T1000 (cell line): ENCODE data around the gene EFNA3.

ENCODE experiments used
- DNase-seq: peaks from one replicate; lab custom pipeline; 2025; ENCODE audit warnings: mixed read lengths; lab: John Stamatoyannopoulos, UW

Gene EFNA3

DNA sequence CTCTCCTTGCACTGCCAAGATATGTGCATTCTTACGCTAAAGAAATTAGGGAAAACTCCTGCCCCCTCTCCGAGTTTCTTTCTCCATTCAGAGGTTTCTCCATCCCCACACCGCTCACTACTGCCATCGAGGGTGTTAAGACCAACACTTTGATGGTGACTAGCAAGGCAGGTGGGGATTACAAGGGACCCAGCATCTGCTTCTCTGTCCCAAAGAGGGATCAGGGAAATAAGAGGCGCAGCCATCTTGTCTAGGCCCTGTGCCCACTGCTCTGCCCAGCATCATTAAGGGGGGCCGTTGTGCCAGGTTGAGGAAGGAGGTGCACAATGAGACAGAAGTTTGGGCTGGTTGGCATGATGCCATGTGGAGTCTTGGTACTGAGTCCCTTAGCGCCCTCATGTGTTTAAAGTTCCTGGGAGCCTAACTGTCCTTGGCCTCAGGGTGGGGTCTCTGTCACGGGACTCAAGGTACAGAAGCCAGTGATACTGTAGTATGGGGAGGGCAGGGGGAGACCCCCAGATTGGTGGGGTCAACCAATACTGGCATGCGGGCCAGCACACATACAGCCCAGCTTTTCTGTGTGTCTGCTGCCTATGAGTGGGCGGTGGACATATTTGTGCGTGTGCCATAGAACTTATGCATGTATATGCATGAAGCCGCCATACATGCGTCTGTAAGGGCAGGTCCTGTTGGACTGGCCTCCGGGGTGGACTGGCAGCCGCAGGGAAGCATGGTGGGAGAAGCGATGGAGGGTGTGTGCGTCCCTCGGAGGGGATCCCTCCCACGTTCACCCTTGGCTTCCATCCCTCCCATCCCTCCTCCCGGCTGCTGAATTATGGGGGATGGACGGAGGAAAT is 5.5 kb downstream of the EFNA3 start:
- DNase-seq = no peak

DNA sequence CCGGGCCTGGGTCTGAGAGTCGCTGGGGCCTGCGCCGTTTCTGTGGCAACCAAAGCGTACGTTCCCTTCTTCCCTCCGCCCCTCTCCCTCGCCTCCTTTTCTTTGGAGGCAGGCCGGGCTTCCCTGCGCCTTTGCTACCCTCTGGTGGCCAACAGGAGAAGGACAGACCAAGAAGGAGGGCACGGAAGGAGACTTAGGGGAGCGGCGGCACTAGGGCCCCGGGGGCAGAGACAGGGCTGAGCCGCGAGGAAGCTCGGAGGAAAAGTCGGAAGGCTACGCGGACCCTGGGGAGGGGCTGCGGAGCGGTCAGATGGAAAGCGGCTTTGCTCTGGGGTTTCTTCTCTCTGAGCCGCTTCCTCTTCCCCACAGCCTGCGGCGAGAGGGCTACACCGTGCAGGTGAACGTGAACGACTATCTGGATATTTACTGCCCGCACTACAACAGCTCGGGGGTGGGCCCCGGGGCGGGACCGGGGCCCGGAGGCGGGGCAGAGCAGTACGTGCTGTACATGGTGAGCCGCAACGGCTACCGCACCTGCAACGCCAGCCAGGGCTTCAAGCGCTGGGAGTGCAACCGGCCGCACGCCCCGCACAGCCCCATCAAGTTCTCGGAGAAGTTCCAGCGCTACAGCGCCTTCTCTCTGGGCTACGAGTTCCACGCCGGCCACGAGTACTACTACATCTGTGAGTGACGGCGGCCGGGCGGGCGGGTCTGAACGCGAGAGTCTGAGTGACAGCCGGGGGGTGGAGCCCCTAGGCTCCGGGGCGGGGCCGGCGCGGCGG is 6.3 kb downstream of the EFNA3 start:
- peak; percentile 88 for DNase-seq

DNA sequence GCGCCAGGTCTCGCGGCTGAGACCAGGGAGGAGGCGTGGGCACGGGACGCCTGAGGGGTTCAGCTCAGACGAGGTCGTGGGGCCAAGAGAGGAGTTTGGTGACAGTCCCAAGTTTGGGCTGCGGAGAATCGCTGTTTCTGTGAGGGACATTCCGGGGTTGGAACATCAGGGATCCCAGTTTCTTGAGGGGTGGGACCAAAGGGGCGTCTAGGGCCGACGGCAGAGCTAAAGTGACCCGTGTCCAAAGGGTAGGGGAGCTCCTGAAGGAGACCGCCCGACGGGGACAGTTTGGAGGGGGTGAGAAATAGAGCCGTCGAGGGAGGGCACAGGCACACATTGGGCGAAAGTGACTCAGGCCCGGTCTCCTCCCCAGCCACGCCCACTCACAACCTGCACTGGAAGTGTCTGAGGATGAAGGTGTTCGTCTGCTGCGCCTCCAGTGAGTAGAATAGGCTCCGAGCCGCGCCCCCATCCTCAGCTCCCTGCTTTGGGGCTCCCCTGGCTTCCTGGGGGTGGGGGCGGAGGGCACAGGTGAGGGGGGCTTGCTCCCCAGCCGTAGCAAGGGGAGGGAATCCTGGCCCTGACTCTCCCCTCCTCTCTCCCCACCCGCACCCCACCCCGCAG is 7.0 kb downstream of the EFNA3 start:
- DNase-seq = peak; percentile 54

DNA sequence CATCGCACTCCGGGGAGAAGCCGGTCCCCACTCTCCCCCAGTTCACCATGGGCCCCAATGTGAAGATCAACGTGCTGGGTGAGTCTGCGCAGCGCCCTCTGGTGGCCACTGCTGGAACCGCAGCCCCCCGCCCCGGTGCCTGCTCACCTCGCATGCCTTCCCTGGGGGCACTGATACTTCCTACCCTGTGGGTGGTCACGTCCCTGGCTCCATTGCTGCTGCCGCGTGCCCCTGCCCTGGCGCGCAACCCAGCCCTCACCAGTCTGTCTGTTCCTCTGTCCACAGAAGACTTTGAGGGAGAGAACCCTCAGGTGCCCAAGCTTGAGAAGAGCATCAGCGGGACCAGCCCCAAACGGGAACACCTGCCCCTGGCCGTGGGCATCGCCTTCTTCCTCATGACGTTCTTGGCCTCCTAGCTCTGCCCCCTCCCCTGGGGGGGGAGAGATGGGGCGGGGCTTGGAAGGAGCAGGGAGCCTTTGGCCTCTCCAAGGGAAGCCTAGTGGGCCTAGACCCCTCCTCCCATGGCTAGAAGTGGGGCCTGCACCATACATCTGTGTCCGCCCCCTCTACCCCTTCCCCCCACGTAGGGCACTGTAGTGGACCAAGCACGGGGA is 7.6 kb downstream of the EFNA3 start:
- DNase-seq = peak; percentile 60

DNA sequence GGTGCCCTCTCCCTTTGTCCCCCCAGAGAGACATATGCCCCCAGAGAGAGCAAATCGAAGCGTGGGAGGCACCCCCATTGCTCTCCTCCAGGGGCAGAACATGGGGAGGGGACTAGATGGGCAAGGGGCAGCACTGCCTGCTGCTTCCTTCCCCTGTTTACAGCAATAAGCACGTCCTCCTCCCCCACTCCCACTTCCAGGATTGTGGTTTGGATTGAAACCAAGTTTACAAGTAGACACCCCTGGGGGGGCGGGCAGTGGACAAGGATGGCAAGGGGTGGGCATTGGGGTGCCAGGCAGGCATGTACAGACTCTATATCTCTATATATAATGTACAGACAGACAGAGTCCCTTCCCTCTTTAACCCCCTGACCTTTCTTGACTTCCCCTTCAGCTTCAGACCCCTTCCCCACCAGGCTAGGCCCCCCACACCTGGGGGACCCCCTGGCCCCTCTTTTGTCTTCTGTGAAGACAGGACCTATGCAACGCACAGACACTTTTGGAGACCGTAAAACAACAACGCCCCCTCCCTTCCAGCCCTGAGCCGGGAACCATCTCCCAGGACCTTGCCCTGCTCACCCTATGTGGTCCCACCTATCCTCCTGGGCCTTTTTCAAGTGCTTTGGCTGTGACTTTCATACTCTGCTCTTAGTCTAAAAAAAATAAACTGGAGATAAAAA is 8.4 kb downstream of the EFNA3 start:
- DNase-seq = no peak

DNA sequence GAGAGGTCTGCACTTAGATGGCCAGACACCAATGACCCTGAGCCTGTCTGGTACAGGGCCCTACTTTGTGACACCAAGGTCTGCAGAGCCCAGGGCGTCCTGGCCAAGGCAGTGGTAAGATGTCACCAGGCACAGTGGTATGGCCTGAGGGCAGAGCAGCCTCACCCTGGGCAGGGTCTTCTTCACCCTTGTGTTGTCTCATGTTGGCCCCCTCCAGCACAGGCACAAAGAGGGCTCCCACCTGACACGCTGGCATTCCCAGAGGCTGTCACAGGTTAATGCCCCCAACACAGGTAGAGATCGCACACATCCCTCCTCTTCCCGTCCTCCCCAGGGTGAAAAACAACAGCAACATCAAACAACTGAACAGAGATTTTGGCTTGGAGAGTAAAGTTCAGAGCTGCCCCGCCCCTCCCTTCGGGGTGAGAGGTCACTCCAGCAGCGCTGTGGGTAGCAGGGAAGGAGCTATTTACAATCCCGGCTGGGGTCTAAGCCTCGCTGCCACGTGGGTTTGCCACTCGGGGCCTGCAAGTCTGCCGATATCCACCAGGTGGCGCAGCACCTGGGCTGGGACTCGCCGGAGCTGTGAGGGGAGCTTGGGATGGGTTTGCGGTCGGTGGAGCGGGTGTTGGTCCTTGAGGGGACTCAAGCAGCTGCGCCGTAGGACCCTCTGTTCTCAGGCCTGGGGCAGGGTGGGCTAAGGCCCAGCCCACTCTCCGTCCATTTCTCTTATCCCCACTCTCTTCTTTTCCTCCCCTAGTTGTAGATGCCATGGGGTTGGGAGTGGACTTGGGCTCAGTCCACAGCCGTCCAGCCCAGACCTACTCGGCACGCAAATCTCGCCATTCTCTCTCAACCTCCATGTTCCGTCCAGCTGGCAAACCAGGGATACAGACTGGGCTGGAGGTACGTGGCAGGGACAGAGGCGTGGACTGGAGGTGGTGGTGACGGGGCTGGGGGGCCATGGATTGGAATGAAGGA is 12.7 kb downstream of the EFNA3 start:
- DNase-seq = peak; percentile 67

- DNase-seq = no peak
Measured at GRCh38 chr1:155092131-155092530, 13.5 kb downstream of the EFNA3 start.

DNA sequence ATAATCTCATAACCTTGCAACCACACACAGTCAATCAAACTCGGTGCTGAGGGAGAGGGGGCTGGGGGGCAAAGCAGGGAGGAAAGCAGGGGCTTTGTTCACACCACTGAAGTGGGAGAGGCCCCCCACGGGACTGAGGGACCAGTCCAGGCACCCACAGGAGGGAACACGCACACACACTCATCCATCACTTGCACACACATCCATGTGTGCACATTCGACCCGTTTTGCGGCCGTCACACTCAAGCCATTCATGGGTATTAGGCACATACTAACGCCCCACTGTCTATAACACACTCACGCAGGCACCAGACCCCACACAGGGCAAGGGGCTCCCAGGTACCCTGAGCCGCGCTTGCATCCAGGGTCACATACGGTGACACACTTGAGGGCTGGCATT is 14.0 kb downstream of the EFNA3 start:
- DNase-seq = no peak

DNA sequence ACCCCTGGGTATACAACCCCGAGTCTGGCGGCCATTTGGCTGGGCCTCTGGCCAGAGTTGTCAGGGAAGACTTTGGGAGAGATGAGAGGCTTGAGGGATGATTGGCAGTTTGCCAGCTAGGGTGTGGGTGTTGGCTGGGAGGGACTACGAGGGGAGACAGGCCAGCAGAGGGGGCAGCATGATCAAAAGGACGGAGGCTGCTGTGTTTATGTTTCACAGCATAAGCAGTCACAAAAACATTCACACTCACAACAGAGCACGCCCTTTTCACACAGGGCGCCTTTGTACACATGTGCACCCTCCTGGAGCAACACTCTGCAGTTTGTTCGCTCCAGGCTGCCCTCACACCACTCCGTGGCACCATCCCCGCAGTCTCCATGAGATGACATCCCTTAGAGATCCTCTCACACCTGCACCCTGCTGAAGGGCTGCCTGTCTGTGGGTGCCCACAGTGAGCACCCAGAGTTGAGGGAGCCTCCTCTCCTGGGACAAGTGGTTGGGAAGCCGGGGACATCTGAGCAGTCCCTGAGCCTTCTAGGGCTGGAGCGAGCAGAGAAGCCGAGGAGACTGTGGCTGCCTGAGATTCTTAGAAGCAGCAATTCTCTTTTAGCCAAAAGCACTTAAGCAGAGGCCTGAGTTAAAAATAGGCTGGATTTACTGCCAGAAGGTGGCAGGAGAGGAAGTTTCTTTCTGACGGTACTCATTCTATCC is 15.4 kb downstream of the EFNA3 start:
- no peak for DNase-seq

DNA sequence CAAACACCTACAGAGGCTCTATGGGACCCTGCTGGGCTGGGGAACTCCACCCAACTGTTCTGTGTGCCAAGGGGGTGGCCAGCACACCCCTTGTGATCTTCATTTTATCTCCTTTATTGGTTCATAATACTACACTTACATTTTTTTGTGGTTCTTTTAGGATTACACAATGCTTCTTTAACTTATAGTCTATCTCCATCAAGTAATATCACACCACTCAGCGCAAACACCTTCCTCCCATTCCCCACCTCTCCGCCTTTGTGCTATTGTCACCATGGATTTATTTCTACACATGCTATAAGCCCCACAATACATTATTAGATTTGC is 15.9 kb downstream of the EFNA3 start:
- no peak for DNase-seq

DNA sequence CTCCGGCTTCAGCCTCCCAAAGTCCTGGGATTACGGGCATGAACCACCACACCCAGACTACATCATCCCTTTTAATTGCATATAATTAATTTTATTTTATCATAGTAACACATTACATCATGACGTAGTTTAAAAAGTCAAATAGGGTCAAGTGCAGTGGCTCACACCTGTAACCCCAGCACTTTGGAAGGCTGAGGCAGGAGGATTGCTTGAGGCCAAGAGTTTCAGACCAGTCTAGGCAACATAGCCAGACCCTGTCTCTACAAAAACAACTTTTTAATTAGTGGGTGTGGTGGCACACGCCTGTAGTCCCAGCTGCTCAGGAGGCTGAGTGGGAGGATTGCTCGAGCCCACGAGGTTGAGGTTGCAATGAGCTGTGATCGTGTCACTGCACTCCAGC is 20.7 kb downstream of the EFNA3 start:
- no peak for DNase-seq

DNA sequence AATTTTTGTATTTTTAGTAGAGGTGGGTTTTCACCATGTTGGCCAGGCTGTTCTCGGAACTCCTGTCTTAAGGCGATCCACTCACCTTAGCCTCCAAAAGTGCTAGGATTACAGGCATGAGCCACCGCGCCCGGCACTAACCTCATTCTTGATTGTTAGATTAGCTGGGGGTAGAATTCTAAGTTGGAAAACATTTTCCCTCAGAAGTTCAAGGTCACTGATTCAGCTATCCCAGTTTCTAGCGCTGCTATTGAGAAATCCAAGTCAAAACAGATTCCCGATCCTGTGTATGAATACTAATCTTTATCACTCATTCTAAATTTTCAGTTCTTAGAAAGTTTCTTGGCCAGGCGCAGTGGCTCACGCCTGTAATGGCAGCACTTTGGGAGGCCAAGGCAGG is 24.7 kb downstream of the EFNA3 start:
- DNase-seq = no peak

GRCh38 chr1:155104605-155105534 is 26.2 kb downstream of the EFNA3 start:
- no peak for DNase-seq

- no peak for DNase-seq
Measured at GRCh38 chr1:155105604-155106011, 27.0 kb downstream of the EFNA3 start.

- DNase-seq = no peak
Measured at GRCh38 chr1:155106862-155107261, 28.2 kb downstream of the EFNA3 start.

DNA sequence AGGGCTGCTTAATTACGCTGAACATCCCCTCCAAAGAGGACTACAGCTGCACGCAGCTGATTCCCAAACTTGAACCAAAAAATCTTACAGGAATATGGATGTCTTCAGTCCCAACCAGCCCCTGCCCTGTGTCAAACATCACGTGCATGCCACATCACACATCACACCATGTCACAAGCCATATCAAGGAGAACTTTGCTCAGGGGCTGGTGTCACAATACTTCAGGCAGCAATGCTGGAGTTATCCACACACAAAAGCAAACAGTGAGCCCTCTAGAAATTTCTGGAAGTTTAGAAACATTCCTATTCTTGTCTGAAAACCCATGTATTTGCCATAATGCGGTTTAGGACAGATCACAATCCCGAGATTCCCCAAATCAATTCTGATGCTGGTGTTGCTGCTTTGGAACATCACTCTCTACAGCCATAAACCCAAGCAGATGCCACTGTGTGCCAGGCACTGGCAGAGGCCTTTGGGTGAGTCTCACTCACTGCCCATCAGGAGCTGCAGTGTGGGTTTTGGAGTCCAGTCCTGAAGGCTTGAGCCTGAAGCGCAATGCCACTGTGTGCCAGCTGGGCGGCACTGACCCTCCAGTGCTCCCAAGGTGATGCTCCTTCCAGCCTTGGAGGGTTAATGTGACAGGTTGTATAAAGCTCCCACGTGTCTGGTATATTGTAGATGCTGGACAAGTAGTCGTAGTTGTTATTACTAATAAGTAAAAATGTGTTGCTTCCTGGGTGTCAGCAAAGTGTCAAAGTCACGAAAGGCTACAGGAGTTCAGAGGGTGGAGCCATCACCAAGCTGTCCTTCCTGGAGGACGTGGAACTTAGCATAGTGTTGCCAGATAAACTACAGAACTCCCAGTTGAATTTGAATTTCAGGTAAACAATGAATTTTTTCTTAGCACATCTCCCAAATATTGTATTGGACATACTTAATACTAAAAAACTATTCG is 28.9 kb downstream of the EFNA3 start:
- no peak for DNase-seq

- DNase-seq = no peak
Measured at GRCh38 chr1:155108296-155108695, 29.7 kb downstream of the EFNA3 start.

DNA sequence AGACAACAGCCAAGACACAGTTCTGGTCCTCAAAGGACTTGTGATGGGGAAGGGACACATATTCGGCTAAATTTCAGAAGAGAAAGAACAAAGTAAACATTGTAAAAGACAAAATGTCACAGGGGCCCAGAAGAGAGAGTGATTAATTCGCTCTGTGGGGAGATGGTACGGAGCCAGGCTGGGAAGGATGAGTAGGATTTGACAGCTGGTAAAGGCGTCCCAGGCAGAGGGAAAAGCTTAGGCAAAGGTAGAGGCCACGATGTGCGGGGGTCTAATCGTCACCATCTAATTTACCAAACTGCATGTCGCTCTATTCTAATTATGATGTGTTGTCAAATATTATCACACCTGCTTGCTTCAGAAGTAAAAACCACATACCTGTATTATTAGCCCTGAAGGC is 31.7 kb downstream of the EFNA3 start:
- no peak for DNase-seq
